NAMALWA (cell line): Measurements from ENCODE around the gene IGF2BP3.
A peak's percentile ranks its signal among the peaks of the same experiment; 100 is the strongest.

Source experiments
- DNase-seq: peaks from one replicate; pipeline ENCODE4 v3.0.0-alpha.2; 2015; ENCODE audit warnings: low spot score

Gene IGF2BP3

DNA sequence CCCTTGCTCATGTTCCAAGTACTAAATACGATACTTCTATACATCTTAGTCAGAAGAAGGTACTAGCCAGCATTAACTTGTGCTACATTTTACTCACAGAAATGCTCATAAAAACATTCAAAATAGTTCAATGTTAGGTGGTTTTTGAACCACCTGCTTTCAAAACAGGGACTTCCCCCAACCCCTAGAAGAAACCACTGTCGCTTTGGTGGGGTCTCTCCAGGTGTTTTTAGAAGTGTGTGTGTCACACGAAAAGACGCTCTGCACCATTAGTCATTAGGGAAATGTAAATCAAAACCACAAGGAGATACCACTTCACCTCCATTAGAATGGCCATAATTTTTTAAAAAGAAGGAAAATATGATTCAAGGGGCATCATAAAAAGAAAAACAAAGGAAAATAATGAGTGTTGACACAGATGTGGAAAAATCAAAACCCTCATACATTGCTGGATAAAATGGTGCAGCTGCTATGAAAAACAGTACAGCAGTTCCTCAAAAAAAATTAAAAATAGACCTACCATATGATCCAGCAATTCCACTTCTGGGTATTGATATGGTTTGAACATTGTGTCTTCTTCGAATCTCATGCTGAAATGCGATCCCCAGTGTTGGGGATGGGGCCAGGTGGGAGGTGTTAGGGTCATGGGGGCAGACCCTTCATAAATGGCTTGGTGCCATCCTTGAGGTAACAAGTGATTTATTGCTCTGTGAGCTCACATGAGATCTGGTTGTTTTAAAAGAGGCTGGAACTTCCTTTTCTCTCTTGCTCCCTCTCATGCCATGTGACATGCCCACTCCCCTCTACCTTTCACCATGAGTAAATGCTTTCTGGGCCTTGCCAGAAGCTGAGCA, 96.9 kb downstream of the IGF2BP3 start:
- peak; percentile 97 for DNase-seq

DNA sequence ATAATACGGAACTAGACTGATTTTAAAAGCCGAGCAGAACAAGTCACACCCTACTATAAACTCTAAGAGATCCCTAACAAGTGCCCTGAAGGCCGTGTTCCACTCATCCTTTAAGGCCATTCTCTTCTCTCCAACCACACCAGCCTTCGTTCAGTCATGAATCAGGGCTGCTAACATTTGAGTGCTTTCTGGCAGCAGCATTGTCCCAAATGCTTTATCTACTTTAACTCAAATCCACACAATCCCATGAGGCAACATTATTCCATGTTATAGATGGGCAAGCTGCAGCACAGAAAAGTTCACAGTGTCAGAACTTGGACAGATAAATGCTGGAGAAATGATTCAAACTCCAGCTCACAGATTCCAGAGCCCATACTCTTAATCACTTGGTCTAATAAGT, 97.7 kb downstream of the IGF2BP3 start:
- DNase-seq: no peak

DNA sequence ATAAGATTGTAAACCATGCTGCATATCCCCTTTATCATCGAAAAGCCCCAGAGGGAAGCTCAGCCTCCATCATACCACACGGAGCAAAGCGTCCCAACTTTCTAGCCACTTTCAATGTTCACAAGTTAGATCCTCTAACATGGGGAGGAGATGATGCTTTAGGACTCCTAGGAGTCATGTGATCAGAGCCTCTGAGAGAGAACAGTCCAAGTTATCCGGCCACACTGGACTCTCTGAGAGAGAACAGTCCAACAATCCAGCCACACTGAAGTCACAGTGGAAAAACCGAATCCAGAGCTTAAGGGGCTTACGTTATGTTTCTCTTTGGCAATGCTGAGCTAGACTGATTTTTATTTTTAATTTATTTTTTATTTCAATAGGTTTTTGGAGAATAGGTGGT, 98.6 kb downstream of the IGF2BP3 start:
- no peak for DNase-seq

DNA sequence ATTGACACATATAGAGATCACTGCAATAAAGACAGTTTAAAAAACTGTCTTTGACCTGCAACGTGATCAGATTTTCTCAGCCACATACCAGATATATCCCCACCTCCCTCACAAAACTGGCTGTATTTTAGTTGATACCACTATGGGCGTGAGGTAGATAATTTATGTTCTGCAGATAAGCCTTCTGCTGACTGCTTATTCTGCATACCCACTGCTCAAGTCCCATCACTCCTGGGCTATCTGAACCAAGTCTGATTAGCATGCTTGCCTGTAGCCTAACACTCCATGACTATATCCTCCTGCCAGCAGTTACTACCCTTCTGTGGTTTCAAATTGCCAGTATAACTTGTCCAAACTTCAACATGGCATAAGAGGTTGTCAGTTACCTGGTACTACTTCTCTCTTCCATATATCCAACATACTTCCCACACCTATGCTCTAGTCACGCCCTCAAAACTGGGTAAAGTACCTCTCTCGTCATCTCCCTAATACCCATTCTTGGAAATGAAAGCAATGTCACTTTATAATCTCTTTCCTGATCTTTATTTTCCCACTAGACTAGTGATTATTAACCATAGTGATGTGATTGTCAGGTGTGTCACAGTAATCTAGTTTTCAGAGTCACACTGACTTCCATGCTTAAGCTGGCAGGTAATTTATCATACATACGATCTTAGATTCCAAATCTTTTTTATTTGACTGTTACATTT, 100.4 kb downstream of the IGF2BP3 start:
- no peak for DNase-seq

DNA sequence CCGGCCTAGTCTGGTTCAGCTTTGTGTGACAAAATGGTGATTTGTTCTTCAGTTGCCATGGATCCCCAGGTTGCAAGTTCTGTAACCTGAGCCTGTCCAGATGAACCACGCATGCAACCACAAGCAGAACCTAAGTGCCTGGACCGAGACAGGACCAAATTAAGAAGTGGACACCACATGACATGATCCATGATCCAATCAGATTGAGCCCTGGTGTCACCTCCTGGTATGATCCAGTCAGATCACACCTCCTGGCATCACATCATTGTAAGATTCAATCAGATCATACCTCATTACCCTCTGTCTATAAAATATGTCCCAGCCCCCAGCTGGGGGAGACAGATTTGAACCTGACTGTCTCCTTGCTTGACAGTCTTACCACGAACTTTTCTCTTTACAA, 101.2 kb downstream of the IGF2BP3 start:
- DNase-seq: peak; percentile 55

DNA sequence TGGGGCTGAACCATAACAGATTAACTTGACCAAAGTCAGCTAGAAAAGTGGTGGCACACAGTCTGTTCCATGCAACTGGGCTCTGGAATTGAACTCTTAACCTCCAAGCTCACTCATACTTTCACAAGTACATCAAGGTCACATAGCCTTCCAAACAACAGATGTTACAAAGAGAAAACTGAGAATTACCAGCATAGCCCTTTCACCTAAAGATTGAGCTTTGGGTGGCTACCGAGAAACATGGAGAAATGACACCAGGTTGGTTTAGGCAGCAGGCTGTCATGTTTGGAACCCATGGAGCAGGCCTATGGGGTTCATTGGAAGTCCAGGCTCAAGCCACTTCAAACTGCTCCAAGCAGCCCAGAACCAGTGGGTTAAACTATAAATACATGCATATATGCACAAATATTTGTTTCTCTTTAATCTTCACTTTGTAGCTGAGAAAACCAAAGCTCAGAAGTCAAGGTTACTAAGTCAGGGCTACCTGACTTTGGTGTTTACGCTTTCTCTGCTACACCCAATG, 112.1 kb downstream of the IGF2BP3 start:
- peak; percentile 43 for DNase-seq

DNA sequence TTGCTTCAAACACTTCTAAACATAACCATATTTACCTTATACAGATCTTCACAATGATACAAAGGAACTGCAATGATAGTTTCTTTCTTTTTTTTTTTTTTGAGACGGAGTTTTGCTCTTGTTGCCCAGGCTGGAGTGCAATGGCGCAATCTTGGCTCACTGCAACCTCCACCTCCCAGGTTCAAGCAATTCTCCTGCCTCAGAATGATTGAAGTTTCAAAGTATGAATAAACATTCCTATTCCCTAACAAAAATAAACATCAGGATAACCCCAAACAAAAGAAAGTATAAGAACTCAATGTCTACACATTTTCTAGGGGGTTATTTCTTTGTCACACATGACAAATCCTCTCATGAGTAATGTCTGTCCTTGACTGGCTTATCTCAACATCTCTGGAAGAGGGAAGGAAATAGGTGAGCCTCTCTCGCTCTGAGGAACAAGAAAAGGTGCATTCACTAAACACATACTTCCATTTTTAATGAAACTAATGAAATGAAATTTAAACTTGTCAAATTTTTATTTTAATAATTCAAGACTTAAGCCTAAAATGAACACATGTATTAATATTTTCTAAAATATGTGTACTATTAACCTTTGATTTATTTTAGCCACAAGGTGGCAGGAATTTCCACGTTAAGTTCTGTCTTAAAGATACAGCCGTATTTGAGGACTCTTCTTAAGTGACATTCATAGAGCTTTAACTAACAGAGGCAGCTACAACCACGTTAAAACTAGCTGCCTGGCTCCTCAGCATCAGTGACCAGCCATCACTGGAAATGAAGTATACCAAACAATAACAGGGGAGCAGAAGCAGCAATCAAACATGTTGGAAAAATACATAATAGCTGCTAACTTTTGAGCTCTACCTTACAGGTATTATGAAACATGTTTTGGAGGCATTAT, 112.8 kb downstream of the IGF2BP3 start:
- peak; percentile 86 for DNase-seq

DNA sequence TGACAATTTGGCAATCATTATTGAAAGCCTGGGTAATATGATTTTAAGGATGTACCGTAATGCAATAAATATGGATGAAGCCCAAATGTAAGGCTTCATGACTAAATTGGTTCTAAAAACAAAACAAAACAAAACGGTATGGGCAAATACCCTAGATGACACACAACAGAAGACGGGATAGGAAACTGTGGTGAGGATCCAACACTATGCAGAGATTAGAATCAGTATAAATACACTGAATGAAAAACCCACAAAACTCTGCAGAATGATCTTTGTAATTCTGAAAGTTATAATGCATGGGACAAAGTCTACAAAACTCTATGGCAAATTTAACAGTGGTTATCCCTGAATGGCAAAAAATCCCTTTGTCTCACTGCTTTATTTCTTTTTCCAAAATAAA, 113.6 kb downstream of the IGF2BP3 start:
- DNase-seq: no peak

DNA sequence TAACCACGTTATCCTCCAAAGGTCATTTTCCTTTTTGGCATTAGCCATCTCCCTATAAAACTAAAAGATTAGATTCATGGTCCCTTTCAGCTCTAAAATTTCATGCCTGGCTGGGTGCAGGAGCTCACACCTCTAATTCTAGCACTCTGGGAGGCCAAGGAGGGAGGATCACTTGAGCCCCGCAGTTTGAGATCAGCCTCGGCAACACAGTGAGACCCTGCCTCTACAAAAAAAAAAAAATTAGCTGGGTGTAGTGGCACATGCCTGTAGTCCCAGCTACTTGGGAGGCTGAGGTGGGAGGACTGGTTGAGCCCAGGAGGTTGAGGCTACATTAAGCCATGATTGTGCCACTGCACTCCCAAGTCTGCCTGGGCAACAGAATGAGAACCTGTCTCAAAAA, 114.1 kb downstream of the IGF2BP3 start:
- DNase-seq: no peak

DNA sequence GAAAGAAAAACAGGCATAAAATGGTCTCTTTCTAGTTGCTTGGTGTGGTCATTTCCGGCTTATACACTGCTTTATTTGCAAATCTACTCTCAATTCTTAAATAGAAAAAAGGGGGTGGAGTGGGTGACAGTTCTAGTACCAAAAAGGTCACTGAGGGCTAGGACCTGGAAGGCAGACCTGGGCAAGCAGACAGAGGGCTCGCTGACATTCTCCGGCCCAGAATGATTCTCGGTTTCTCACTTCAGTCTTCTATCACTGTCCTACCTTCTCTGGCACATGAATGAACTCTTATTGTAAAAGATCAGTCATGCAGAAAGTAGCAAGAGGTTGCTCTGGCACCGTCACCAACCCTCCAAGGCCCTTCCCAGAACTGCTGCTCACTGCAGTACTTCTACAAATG, 117.1 kb downstream of the IGF2BP3 start:
- DNase-seq: no peak

DNA sequence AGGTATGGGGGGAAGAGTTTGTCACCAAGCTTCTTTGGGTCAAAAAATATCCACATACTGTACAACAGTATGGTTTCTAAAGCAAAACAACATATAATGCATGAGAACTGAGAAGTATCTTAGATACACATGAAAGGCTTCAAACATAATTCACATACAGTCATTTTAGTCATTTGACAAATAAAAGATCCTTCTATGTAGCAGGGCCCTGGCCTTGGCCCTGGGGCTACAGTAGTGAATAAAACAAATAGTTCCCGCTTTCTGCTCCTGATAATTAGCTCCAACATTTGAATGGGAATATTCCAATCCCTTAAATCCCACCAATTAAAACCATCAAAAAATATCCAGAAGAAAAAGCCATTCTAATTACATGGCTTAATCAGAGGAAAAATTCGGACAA, 119.8 kb downstream of the IGF2BP3 start:
- no peak for DNase-seq

DNA sequence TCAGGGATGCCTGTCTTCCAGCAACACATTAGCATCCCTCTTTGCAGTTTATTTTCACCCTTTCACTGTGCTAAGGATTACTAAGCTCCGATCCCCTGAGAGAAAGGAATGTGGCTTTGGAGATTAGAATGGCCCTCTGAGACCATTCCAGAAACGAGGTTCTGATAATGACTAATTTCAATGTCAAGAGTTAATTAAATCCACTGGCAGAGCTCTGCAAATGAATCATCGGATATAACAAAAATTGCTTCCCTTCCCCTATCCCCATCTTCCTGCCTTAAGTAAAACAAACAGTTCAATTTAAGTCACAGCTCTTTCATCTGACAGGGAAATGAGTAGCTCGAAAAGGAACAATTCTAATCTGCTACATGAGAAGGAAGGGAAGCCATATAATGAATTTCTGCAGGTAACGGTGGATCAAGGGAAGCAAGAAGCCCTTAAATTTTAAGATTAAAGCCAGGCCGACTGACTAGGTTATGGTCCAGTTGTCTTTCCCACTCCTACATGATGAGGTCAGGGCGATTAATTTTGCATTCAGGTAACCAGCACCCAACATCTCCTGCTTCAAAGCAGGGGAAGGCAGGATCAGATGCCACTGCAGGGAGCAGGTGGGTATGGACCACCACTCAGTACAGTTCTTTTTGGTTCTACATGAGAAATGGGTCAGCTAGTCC, 120.7 kb downstream of the IGF2BP3 start:
- DNase-seq: no peak

DNA sequence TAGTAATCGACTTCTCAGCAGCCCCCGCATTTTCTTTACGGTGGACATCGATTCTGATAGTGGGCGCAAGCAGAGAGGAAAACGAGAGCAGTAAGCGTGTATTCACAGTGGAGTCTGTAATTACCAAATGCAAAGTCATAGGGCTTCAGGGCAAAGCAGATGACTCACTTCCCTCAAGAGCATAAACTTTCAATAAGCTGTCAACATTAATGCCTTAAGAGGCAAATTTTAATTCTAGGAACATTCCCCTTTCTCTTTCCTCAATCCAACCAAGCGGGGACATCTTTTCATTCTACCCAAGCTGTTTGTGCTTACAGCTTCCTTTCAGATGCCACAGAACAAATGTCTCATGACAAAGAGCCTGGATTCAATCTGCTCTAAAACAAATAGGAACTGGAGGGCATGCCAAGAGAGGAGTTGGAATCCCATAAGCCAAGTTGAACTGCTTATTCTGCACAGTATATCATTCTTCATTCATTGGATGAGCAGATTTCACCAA, 122.6 kb downstream of the IGF2BP3 start:
- DNase-seq: no peak

DNA sequence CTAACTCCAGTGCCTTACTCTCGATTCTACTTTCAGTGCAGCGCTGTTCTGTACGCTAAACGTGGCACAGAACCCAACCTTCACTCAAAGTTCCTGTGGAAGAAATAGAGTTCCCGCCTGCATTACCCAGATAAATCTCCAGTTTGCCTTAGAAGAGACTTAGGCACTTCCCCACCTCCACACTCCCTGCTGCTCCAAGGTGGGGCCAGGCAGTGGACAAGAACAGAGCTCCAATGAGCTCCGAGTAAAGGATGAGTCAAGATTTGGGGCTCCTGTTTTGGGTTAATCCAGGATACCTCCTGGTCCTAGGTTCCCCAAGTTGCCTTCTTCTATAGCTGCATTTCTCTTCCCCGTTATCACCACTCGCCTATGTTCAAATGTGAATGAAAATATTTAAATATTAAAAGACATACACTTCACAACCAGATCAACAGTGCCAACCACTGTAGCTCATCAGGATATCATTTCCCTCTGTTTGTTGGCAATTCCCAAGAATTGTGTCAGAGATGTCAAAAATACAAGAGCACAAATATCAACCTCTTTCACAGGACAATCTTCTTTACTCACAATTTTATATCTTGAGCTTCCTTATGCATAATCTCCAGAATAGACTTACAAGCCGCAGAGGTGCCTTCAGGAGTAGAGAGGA, 123.1 kb downstream of the IGF2BP3 start:
- no peak for DNase-seq

DNA sequence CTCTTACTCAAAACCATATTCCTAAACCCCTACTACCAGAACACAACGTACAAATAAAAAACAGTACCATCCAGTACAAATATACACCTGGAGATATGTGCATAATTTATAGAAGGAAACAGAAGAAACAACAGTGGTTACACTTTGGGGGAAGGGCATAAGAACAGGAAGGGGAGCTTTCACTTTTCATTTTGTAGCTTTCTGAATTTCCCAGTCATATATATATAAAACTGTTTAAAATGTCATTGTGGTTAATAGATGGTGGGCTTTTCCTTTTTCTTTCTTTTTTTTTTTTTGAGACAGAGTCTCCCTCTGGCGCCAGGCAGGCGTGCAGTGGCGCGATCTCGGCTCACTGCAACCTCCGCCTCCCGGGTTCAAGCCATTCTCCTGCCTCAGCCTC, 124.0 kb downstream of the IGF2BP3 start:
- no peak for DNase-seq

DNA sequence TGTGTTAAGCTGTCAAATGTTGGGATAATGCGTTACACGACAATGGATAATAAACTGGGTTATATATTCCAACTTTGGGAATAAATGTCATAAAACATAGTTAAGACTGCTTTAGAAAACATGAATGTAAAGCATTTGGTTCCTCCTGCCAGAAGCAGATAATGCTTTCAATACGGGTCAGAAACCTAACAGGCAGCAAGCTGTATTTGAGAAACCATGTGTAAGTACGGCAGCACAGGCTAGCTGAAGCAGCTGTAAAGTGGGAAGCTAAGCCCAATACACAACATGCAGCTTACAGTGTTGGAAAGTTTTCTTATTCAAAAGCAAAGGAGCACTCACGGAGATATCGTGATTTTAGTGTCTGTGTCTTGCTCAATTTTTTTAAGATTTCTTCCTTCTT, 124.7 kb downstream of the IGF2BP3 start:
- DNase-seq: no peak

DNA sequence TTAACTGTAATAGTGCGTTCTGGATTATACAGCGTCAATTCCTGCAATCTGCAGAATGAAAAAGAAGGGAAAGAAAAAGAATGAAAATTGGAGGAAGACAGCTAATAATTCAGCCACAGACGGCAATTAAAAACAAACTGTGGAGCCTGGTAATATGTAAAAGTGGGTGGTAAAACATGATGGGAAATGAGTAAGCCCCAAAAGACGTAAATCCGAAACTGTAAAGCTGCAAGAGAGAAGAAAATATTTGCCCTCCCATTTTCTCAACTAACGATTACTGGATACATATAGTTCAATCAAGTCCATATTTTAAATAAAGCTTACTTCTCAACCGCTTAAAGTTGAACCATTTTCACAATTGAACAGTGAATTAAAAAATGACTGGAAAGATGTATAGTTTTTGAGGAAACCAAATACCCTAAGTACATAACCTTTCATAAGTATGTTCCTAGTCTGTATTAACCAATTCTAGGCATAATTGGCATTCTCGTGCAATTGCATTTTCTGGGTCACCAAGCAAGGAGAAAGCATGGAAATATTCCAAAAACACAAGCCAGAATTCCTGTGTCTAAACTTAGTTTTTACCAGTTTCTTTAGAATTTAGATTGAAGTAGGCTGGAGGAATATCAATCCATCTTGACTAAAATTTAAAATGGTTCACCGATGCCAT, 126.3 kb downstream of the IGF2BP3 start:
- DNase-seq: no peak

DNA sequence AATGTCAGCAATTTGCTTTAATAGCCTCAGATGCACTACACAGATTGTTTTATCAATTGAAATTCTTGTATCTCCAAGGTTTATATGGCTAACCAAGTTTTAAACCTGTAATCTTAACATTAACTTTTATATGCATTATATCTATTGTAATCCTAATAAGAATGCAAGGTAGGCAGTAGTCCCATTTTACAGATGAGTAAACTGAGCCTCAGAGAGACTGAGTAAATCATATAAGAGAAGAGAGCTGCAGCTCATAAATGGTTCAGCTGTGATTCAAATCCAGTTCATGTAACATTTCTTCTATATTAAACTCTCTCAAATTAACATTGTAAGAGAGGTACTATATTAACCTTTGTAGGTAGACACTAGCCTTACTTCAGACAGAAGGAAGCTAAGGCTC, 127.2 kb downstream of the IGF2BP3 start:
- DNase-seq: no peak

DNA sequence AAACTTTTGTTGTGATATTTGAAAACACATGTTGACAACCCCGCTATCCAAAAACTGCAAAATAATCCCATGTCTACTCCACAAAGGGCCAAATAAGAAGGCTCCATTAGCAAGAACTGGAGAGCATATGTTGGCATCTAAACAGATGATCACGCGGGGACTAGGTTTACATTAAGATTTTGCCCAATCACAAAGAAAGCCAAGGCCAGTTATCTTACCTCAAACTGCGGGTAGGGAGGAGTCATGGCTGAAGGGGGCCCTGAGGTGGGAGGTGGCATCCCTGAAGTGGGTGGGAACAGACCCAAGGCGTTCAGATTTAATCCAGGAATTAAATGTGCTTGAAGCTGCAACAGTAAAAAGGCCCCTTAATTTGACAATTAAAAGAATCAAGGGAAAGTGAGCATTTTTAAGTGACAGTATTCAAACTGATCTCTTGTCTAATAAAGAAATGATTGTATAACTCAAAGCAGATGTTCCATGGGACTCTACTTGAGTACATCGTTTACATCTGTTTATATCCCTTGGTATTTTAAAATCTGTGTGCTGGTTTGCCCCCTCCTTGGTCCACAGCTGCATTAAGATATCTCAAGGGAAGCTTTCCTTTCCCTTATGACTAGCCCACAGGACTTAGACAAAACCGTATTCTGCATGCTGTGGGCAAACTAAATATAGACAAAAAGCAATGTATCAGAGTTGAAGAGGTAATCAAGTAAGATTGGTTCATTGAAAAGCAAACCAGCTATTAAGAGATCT, 128.3 kb downstream of the IGF2BP3 start:
- no peak for DNase-seq

DNA sequence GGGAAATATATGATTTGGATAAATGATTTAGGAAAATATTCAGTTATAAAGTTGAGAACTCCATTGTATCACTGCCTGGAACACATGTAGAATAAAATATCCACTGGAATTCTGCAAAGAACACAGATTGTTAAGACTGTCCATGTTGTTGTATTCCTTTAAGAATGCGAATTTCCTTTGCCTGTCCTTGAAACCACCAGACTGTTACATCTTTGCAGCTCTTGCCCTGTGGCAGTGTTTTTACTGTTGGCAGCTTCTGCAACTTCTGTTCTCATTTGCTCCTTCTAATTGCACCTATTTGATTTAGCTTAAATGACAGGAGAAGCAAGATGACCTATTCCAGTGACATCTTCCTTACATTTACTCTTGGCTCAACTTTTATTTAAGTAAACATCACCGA, 131.4 kb downstream of the IGF2BP3 start:
- DNase-seq: no peak
